ENCODE results near the gene ZNF148.

The ZNF148 gene

DNA sequence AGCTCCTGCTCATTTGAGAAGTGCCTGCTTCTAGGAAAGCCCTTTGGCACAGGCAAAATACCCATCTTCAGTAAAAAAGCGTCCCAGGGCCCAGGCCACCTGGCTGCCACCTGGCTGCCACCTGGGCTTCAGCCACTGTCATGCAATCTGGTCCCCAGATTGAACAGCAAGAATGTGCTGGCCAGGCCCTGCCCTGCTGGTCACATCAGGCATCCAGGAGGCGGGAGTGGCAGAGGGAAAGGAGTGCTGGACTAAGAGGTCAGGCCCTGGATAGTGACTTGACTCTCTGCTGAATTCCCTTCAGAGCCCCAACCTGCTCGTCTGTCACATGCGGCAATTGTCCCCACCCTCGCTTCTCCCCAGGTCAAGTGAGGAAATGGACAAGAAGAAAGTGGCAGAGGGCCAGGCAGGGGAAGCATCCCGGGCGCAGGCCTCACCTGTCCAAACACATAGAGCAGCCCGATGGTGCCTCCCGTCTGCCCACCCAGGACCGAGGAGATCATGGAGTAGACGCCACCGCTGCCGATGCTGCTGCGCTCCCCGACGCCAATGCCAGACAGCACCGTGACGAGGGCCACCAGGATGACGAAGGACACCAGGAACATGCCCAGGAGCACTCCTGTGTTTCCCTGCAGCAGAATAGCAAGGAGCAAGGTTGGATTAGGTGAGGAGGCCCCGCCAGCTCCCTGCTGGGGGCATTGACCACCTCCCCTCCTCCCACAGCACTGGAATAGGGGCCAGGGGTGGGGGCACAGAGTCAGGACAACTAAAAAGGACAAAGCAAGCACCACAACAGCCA is 188.1 kb downstream of the ZNF148 start:
- DNase-seq: no peak

DNA sequence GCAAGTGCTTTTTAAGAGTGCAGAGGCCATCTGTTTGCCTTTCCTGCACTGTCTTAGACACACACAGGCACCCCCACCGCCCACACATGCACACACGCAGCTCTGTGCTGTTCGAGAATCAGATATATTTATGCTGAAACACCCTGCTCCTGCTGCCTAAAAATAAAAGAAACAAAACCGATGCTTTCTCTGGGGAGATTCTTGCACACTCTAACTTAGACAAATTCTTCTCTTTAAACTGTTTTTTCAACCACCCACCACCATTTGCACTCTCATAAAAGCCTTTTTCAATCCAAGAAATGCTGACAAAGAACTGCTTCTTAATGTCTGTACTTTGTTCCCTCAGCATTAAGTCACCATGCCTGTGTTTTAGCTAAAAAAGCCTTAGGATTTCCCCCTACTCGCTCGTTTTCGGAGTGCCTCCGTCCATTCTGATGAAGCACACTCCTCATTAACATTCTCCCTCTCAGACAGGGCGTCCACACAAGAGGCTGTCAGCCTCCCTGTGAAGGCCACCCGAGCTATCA is 188.8 kb downstream of the ZNF148 start:
- no peak for DNase-seq

DNA sequence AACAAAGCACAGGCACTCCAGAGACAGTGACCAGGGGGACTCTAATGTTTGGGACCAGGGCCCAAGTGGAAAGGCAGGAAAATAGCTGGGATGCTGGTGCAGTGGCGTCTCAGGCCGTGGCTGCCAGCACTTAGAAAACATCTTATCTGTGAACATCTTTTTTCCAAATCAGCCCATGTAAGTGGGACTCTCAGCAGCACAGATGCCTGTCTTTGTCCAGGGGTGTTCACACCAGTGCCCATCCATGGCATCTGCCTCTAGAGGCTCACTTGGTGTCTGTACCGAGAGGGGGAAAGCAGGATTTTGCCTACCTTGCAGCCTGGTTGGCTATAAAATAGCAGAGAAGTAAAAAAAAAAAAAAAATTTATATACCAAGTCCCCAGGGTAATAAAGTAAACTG is 189.3 kb downstream of the ZNF148 start:
- DNase-seq: no peak

DNA sequence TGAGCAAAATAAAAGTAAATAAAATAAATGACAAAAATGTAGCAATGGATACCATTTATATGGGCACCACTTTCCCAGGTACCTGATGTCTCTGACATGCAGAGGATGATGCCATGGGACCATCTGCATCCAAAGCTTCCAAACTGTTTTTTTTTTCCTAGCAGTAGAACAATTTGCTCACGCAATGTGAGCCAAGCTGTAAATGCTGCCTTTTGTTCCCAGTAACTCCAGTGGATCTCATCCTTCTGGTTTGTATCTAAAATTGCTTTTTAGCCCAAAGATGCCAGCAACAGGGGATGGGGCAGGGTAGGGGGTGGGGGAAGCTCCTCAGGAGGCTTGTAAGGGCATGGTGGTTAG is 195.3 kb downstream of the ZNF148 start:
- no peak for DNase-seq

DNA sequence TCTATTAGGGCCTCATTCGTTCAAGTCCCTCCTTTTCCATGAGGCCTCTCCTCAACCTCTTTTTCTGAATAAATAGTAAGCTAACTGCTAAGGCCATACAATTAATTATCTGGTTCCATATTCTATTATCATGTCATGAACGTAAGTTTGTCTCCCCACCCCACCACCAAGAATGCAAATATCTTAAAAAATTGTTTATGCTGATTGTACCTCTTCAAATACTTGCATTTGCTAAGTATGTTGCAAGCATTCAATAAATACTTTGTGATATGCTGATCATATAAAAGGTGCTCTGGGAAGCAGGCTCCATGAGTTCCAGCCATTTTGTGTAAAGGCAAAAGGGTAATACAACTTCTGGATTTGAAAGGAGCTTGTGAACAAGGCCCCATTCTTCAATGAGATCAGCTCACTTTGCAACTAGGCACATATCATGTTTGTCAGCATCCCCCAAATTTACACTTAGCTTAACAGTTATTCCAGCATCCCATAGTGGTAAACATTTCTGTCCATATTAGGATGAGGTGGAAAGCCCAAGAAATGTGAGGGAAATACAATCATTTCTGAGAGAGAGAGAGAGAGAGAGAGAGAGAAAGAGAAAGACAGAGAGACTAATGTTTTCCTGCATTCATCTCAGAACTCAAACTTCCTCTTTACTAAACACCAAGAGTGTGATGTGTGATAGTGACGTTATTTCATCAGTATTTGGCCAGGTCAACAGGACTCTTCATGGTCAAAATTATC is 195.8 kb downstream of the ZNF148 start:
- DNase-seq: no peak

DNA sequence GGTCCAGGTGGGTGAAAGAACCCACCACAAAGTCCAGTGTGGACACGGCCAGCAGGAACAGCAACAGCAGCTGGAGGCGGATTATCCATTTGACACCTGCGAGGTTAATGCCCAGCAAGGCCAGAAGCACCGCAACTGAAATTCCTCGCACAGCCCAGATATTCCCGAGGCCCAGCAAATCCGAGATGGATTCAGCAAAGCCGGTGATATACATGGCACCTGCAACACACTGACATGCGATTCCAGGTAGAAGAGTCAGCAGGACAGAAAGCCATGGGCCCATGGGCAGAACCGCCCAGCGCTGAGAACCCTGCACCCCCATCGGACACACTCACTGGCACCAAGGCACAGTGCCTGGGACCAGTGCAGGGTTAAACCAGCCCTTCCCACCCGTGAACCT is 197.4 kb downstream of the ZNF148 start:
- no peak for DNase-seq
